GM04504 (cell line): ENCODE results near the gene AKAP13.
"Not testable (repeated sequence)": the region's sequence is repeated elsewhere in the genome, so short reads cannot be mapped to it uniquely, and the experiment has no call there.

ENCODE experiments used
- DNase-seq: peaks from one replicate; pipeline ENCODE4 v3.0.0-alpha.2; 2012; ENCODE audit warnings: low read depth

Gene AKAP13

DNA sequence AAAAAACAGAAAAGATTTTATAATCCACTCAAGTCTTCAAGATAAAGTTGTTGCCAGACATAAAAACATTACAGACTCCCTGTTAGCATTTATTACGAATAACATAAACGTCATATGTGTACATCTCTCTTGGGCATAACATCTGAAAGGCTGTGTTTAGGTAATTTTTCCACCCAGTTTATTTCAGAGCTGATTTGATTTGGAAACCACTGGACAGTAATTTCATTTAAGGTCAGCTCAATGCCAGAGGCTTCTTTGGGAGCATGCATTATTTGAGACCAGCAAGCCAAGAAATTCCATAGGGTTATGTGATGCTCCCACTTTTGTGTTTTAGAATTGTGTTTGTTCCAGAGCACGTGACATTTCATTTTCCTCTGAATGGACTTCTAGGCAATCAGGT is 196.0 kb downstream of the AKAP13 start:
- DNase-seq = no peak

DNA sequence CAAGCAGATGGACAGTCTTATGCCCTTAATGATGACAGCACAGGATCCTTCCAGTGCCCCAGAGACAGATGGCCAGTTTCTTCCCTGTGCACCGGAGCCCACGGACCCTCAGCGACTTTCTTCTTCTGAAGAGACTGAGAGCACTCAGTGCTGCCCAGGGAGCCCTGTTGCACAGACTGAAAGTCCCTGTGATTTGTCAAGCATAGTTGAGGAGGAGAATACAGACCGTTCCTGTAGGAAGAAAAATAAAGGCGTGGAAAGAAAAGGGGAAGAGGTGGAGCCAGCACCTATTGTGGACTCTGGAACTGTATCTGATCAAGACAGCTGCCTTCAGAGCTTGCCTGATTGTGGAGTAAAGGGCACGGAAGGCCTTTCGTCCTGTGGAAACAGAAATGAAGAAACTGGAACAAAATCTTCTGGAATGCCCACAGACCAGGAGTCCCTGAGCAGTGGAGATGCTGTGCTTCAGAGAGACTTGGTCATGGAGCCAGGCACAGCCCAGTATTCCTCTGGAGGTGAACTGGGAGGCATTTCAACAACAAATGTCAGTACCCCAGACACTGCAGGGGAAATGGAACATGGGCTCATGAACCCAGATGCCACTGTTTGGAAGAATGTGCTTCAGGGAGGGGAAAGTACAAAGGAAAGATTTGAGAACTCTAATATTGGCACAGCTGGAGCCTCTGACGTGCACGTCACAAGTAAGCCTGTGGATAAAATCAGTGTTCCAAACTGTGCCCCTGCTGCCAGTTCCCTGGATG is 198.7 kb downstream of the AKAP13 start:
- no peak for DNase-seq

DNA sequence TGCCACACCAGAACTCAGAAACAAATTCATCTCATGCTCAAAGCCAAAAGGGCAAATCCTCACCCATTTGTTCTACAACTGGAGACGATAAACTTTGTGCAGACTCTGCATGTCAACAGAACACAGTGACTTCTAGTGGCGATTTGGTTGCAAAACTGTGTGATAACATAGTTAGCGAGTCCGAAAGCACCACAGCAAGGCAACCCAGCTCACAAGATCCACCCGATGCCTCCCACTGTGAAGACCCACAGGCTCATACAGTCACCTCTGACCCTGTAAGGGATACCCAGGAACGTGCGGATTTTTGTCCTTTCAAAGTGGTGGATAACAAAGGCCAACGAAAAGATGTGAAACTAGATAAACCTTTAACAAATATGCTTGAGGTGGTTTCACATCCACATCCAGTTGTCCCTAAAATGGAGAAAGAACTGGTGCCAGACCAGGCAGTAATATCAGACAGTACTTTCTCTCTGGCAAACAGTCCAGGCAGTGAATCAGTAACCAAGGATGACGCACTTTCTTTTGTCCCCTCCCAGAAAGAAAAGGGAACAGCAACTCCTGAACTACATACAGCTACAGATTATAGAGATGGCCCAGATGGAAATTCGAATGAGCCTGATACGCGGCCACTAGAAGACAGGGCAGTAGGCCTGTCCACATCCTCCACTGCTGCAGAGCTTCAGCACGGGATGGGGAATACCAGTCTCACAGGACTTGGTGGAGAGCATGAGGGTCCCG is 199.7 kb downstream of the AKAP13 start:
- DNase-seq = no peak

DNA sequence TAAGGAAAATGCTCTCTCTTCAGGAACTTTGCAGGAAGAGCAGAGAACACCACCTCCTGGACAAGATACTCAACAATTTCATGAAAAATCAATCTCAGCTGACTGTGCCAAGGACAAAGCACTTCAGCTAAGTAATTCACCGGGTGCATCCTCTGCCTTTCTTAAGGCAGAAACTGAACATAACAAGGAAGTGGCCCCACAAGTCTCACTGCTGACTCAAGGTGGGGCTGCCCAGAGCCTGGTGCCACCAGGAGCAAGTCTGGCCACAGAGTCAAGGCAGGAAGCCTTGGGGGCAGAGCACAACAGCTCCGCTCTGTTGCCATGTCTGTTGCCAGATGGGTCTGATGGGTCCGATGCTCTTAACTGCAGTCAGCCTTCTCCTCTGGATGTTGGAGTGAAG is 200.5 kb downstream of the AKAP13 start:
- no peak for DNase-seq

DNA sequence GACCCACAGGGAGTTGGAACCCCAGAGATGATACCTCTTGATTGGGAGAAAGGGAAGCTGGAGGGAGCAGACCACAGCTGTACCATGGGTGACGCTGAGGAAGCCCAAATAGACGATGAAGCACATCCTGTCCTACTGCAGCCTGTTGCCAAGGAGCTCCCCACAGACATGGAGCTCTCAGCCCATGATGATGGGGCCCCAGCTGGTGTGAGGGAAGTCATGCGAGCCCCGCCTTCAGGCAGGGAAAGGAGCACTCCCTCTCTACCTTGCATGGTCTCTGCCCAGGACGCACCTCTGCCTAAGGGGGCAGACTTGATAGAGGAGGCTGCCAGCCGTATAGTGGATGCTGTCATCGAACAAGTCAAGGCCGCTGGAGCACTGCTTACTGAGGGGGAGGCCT is 201.1 kb downstream of the AKAP13 start:
- DNase-seq = no peak

DNA sequence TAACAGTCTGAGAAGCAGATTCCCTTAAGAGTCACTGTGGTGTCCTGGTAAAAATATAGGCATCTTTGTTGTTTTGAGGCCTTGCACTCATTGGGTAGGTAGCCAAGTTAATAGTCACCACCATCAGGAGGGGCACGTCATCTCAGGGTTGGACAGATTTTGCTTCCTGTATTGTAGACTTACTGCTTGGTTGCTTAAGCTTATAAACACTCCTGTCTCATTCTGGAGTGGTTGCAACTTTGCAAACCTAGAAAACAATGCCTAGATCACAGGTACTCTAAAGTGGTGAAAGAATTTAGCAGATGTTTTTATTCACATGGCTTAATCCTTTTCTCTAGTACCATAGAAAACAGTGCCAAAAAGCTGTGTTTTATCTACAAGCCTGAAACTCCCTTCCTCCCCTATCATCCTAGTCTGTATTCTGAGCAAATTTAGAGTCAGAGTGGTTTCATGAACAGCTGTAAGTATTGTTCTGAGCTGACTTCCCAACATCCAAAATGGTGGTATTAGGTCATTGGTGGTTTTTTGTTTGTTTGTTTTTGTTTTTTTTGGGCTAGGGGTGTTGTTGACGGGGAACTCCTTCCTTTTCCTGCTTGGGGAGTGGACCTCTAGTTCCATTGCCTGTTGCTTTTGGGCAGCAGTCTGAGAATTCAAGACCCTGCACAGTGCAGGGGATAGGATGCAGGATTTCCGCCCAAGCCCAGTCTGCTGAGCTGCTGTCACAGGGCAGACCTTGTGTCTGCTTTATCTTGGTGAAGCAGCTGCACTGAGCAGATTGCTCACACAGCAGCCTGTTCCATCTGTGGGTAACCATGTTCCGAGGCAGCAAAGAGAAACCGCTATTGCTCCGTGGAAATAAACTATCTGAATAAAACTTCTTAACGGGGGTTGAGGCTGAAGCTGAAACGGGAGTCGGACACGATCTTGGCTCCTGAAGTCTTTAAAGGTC is 202.0 kb downstream of the AKAP13 start:
- DNase-seq = peak; percentile 46

DNA sequence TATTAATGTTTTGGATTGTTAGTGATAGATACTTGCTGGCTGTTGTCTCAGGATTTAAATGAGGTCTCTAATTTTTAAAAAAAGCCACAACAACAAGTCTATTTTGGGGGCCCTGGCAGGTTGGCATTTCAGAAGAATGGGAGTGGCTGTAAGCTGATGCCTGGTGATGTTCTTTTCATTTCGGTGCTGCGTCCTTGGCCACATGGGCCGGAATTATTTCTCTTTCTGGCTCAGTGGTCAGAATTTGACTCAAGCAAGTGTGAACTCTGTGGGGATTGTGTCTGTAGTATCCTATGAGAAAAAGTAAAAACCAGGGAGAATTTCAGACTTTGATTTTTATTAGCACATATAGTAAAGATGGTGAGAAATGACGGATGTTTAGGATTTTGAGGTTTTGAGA is 203.0 kb downstream of the AKAP13 start:
- DNase-seq = no peak

DNA sequence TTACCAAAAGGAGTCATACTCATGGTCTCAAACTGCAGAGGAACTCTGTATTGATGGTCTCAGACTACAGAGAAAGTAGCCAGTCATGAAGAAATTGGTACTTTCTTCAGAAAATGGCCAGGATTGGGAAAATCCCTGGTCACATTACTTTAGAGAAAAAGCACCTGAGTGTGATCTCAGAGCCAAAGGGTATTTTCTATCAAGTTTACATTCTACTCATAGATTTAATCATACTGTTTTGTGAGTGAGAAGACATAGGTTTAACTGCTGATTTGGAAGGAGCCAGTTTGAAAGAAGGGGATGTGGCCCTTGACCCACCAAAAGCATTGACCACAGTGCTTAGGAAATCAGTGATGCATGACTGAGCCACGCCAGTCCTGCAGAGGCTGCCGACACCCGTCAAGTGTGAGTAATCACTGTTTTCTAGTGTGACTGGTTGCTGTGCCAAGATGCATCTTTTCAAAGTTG is 203.6 kb downstream of the AKAP13 start:
- DNase-seq = peak; percentile 61

DNA sequence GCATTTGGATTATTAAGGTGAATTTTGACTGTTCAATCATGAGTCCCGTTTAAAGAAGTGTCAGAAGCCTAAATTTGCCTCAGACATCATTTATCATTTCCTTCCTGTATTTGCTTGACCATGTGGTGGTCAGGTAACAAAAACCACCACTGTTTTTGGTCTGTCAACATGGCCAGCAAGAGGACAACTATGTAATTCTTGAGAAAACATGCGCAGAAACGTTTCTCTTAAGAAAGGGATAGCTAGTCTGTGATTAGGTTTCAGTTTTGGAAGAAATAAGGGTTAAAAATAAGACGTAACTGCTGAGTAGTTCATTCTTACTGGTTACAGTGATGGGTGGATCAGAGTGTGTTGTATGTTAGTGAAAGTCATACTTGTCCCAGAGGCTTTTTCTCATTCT is 204.5 kb downstream of the AKAP13 start:
- no peak for DNase-seq

DNA sequence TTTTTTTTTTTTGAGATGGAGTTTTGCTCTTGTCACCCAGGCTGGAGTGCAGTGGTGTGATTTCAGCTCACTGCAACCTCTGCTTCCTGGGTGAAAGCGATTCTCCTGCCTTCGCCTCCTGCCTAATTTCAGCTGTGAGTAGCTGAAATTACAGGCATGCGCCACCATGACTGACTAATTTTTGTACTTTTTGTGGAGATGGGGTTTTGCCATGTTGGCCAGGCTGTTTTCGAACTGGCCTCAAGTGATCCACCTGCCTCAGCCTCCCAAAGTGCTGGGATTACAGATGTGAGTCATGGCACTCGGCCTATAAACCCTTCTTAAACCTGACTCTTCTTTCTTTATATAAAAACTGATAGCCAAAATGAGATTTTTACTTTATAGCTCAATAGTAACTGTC is 205.8 kb downstream of the AKAP13 start:
- DNase-seq = not testable (repeated sequence)

DNA sequence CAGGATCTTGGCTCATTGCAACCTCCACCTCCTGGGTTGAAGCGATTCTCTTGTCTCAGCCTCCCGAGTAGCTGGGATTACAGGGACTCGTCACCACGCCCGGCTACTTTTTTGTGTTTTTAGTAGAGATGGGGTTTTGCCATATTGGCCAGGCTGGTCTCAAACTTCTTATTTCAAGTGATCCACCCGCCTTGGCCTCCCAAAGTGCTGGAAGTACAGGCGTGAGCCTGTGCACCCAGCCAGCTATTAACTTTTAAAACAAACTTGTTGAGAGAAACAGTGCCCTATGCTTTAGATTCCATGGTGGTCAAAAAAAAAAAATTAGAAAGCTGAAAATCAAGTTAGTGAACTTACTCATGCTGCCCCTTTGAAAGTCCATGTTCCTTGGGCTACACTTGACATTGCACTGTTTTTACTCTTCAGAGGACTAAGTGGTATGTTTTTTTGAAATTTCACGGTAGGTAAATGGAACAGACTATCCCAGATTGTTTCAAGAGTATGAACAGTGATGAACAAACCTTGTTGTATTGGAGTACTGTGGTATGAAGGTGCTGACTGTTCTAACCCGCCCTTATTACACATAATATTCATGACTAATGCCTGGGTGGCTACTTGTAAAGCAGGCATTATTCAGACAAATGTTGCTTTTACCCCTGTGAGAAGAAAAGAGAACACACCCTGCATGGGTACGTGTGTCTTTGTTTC is 207.5 kb downstream of the AKAP13 start:
- DNase-seq = no peak

DNA sequence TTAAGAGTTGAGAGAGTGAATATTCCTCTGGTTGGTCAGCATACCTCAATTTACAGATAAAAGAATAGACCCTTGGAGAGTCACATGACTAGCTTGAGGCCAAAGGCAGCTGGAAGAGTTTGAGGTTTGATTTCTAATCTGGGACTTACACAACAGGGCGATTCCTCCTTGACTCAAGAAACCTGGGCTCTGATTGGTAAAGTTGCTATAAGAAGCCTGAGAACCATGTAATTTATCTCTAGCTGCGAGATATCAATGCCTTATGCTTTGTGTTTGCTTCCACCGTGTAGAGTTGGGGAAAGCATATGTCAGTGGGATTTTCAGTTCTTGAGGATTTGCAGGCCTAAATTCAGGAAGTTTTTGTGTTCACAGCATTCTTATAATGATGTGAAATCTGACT is 208.3 kb downstream of the AKAP13 start:
- DNase-seq = no peak

DNA sequence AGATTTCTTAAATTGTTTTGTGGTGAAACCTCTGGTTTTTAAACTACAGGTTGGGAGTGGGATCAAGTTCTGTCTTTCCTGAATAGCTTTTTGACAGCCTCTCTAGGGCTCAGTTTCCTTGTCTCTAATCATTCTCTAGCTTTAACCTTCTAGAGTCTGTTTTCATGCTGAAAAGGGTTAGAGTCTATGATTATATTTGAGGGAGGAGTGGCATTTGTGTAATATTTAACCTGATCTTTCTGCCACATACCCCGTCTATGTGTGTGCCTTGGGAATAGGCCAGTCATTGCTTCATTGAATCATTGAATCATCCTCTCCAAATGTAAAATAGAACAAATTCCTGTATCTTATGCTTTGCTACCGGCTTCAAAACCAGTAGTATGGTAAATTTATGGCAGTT is 209.4 kb downstream of the AKAP13 start:
- DNase-seq = peak; percentile 42

DNA sequence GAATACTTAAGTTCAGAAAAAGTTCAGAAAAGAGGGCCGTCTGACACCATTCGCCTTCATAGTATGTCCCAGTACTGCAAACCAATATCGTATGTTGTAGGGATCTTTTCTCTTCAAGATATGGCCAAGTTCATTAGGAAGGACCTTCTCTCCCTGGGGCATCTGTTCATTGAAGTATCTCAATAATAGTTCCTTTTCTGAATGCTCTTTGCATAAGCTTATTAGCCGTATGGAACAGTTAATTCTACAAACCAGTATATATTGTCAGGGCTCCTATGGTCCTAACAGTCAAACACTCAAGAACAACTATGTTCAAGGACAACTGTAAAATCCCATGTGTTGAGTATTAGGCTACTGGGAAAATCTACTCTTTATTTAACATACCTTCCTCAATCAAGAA is 211.2 kb downstream of the AKAP13 start:
- DNase-seq = no peak

DNA sequence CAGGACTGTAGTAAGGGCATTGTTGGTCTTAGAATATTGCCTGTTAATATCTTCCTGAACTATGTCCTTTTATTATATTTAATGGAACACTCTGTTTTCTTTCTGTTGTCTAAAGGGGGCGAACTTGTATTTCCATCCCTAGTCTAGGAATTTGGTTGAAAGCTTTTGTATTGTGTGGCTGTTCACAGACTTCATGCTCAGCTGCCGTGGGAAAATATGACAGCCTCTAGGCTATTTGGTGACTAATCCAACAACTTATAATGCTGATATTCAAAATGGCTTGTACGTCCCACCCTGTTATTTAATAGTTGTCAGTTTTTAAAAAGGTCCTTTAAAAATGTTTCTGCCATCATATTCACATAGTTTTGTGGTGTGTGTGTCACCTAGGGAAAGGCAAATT is 211.7 kb downstream of the AKAP13 start:
- DNase-seq = peak; percentile 76

DNA sequence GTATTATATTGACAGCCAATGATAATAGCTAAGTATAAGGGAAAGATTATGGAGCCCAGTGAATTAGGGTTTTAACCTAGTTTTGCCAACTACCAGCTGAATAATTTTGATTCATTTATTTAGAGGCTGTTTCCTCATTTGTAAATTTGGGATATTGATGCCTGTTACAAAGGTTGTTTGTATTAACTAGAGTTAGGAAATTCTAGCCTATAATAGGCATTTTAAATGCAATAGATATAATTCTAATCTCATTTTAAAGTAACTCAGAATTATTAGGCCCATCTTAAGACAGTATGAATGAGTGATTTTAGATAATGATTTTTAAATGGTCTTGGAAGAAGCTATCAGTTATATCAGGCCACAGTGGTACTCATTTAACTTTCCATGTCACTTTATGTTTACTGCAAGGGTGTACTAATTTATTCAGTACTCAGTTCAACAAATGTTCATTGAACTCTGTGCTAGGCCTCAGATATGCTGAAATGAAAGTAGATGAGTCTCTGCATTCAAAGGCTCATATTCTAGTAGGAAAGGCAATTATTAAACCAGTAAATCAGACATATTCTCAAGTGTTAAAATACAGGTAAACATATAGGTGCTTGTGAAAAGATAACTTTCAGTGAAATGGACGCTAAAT is 213.5 kb downstream of the AKAP13 start:
- no peak for DNase-seq

DNA sequence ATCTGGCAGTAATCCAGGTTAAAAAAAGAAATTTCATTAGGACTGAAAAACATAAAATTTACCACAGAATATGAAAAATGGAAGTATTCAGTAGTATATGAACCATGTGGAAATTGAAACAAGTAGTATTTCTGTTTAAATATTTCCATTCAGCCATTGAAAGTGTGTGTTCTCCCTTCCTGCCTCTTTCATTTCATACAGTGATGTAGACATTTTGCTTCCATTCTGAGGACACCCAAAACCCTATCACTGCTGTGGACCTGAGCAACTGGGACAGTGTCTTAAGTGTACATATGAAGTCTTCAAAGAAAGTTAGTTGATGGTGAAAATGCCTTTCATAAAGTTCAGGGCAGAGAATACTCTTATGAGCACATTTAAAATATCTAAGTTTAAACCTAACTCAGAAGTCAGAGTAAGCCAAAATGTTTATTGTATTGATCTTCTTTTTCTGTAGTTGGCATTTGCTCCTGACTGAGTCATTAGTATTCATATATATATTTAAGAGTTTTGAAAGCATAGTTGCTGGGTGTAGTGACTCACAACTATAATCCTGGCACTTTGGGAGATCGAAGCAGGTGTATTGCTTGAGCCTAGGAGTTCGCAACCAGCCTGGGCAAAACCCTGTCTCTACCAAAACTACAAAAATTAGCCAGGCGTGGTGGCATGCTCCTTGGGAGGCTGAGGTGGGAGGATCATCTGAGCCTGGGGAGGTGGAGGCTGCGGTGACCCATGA is 215.6 kb downstream of the AKAP13 start:
- DNase-seq = no peak

DNA sequence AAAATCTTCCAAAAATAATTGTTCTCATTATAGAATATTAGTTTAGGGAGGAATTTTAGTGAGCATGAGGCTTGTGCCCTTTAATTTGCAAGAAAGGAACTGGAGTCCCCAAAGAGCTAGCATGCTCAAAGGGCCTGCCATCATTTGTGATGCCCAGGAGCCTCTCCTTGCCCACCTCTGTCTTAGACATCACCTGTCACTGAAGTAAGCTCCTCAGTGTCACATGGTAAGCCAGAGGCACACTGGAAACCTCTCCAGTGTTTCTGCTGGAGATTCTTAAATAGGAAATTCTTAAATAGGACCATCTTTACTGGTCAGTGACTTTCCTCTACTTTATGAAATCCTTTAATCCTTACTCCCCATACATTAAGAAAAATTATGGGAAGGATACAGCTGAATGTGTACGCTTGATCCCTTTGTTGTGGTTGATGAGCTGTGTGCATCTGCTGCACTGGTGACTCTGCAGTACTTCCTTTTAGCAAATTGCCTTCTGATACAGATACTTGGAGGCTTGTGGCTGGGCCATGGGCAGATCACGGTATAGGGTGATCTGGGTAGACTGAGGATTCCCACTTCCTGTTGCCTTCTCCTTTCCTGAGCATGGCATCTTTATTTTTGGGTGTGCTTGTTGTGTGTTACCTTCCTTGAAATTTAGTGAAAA is 216.9 kb downstream of the AKAP13 start:
- no peak for DNase-seq

DNA sequence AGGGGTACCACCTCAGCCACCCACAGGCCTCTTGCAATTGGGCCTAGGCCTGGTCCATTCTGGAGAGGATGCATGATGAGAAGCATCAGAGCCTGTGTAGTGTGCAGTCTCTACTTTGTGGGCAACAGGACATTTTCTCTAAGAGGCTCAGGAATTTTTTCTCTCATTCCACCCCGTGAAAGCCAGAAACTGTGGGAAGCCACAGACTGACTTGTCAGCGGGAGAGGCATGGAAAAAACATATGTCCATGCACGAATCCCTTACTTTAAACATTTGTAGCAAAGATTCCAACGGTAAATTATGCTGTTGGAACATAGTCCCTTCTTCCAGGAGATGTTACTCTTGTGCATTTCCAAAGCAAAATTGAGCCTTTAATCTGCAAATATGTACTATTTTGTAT is 217.8 kb downstream of the AKAP13 start:
- no peak for DNase-seq
